ENCODE results near the gene TSPAN18.

DNA sequence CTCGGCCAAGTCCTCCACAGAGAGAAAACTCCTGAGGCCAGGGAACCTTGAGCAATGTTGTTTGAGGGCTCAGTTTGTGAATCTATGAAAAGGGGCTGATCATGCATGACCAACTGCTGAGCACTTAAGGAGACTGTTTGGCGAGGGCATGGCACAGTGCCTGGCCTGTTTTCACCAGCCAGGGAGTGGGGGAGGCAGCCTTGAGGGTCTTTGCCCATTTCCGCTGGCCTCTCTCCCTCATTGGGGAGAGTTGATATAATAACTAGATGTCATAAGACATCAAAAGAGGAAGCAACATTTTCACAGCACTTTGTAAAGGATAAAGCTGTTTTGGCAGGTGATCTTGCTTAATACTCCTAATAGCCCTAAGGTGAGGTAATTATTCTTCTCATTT is 113.3 kb downstream of the TSPAN18 start:
- TF ChIP-seq, protein P1, sequence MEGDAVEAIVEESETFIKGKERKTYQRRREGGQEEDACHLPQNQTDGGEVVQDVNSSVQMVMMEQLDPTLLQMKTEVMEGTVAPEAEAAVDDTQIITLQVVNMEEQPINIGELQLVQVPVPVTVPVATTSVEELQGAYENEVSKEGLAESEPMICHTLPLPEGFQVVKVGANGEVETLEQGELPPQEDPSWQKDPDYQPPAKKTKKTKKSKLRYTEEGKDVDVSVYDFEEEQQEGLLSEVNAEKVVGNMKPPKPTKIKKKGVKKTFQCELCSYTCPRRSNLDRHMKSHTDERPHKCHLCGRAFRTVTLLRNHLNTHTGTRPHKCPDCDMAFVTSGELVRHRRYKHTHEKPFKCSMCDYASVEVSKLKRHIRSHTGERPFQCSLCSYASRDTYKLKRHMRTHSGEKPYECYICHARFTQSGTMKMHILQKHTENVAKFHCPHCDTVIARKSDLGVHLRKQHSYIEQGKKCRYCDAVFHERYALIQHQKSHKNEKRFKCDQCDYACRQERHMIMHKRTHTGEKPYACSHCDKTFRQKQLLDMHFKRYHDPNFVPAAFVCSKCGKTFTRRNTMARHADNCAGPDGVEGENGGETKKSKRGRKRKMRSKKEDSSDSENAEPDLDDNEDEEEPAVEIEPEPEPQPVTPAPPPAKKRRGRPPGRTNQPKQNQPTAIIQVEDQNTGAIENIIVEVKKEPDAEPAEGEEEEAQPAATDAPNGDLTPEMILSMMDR (IDR thresholded peaks at IDR 0.05) = no peak
- no peak for TF ChIP-seq POLR2AphosphoS5 (IDR thresholded peaks at IDR 0.05)

All from breast epithelium (tissue), 3 donors.